HG03039 (cell line): ENCODE results near the gene DRAXIN.

ENCODE experiments used
- ATAC-seq: cut with Tn5 transposase; IDR thresholded peaks from one replicate; pipeline ENCODE4 v1.9.1; 2021; ENCODE audit warnings: mild to moderate bottlenecking, moderate library complexity; ENCODE audit not compliant: unreplicated experiment

The DRAXIN gene

GRCh38 chr1:11684070-11684469, 7.4 kb upstream of the DRAXIN start:
- no peak for ATAC-seq

GRCh38 chr1:11685210-11685752, 6.2 kb upstream of the DRAXIN start:
- no peak for ATAC-seq

- no peak for ATAC-seq
These were observed 3.0 kb upstream of the DRAXIN start for GRCh38 chr1:11688506-11688905.

GRCh38 chr1:11690397-11691301, 861 bp upstream of the DRAXIN start:
- ATAC-seq: no peak

- no peak for ATAC-seq
These were observed 610 bp downstream of the DRAXIN start for GRCh38 chr1:11691928-11692711.

- ATAC-seq: no peak
These were observed 1.6 kb downstream of the DRAXIN start for GRCh38 chr1:11693024-11693590.

GRCh38 chr1:11693917-11694316, 2.4 kb downstream of the DRAXIN start:
- ATAC-seq: no peak

- no peak for ATAC-seq
These were observed 4.4 kb downstream of the DRAXIN start for GRCh38 chr1:11695861-11696260.

GRCh38 chr1:11697188-11697892, 5.8 kb downstream of the DRAXIN start:
- ATAC-seq: no peak

GRCh38 chr1:11697893-11698210, 6.3 kb downstream of the DRAXIN start:
- no peak for ATAC-seq

GRCh38 chr1:11700601-11701467, 9.3 kb downstream of the DRAXIN start:
- ATAC-seq: no peak

- ATAC-seq: no peak
These were observed 10.0 kb downstream of the DRAXIN start for GRCh38 chr1:11701551-11701961.

GRCh38 chr1:11701981-11702803, 10.7 kb downstream of the DRAXIN start:
- no peak for ATAC-seq

GRCh38 chr1:11703357-11704193, 12.1 kb downstream of the DRAXIN start:
- ATAC-seq: no peak

- no peak for ATAC-seq
These were observed 12.7 kb downstream of the DRAXIN start for GRCh38 chr1:11704194-11704529.

- ATAC-seq: no peak
These were observed 13.4 kb downstream of the DRAXIN start for GRCh38 chr1:11704691-11705475.

GRCh38 chr1:11705596-11705995, 14.1 kb downstream of the DRAXIN start:
- no peak for ATAC-seq

GRCh38 chr1:11706292-11706691, 14.8 kb downstream of the DRAXIN start:
- ATAC-seq: no peak
